HEK293 (cell line): Measurements from ENCODE around the gene STRIP1.

ENCODE experiments used
- CTCF ChIA-PET: fragments of 350-600 bp; formaldehyde crosslinking; extraction: SDS; loops from one replicate; lab custom pipeline; 2021; ENCODE audit warnings: antibody characterized with exemption; lab: Yijun Ruan, JAX
- POLR2A ChIA-PET: fragments of 300-600 bp; formaldehyde crosslinking; extraction: SDS; loops from one replicate; lab custom pipeline; 2020; ENCODE audit warnings: antibody characterized with exemption, inconsistent platforms; lab: Yijun Ruan, JAX
- H3K27ac ChIP-seq: fragments of 200-500 bp; sonication (Bioruptor generic); 2 replicates; pipeline ENCODE4 v1.5.1; 2014; ENCODE audit warnings: low read depth, low read length, control low read depth, inconsistent platforms; ENCODE audit errors: extremely low read depth
- H3K36me3 ChIP-seq, 2 experiments: fragments of 200-500 bp in 1 of 2; sonication (Bioruptor generic) in 1 of 2; 1 replicate in 1 of 2; 2 replicates in 1 of 2; pipeline ENCODE4 v1.5.1; 2014 to 2017; ENCODE audit warnings: inconsistent platforms in 2 of 2, low read length in 2 of 2; ENCODE audit not compliant: control insufficient read depth in 2 of 2, insufficient read depth in 1 of 2
- H3K4me1 ChIP-seq: fragments of 200-500 bp; sonication (Bioruptor generic); 2 replicates; pipeline ENCODE4 v1.5.1; 2014; ENCODE audit warnings: mild to moderate bottlenecking, low read length, inconsistent platforms; ENCODE audit not compliant: control insufficient read depth, insufficient read depth
- H3K4me3 ChIP-seq: 2 replicates; pipeline ENCODE4 v1.5.1; 2011; ENCODE audit warnings: low read depth, mild to moderate bottlenecking, control low read depth, low read length, moderate library complexity
- H3K9me3 ChIP-seq: fragments of 200-500 bp; sonication (Bioruptor generic); 2 replicates; pipeline ENCODE4 v1.5.1; 2014; ENCODE audit warnings: low read depth, low read length, inconsistent platforms; ENCODE audit not compliant: control insufficient read depth, insufficient read depth
- GLIS1 ChIP-seq: fragments of 450-650 bp; formaldehyde crosslinking; IDR thresholded peaks from 2 replicates; pipeline ENCODE4 v1.5.1; 2016; ENCODE audit warnings: missing biosample characterization, missing genetic modification characterization
- IKZF3 ChIP-seq: fragments of 450-650 bp; IDR thresholded peaks from 2 replicates; pipeline ENCODE4 v1.5.0; 2018; ENCODE audit warnings: missing biosample characterization, mild to moderate bottlenecking, missing genetic modification characterization, moderate library complexity
- ZBTB11 ChIP-seq: fragments of 450-650 bp; formaldehyde crosslinking; conservative IDR thresholded peaks from 2 replicates; pipeline ENCODE4 v1.5.1; 2016; ENCODE audit warnings: low read depth, missing biosample characterization, missing genetic modification characterization
- ZBTB44 ChIP-seq: fragments of 450-650 bp; IDR thresholded peaks from 2 replicates; pipeline ENCODE4 v1.5.1; 2018; ENCODE audit warnings: missing biosample characterization, mild to moderate bottlenecking, missing genetic modification characterization
- ZFP3 ChIP-seq: fragments of 450-650 bp; formaldehyde crosslinking; IDR thresholded peaks from 2 replicates; pipeline ENCODE4 v1.5.1; 2016; ENCODE audit warnings: low read depth, missing biosample characterization, missing genetic modification characterization
- ZNF132 ChIP-seq: fragments of 450-650 bp; formaldehyde crosslinking; IDR thresholded peaks from 2 replicates; pipeline ENCODE4 v1.5.1; 2017; ENCODE audit warnings: missing biosample characterization, missing genetic modification characterization, borderline replicate concordance
- ZNF133 ChIP-seq: fragments of 450-650 bp; formaldehyde crosslinking; IDR thresholded peaks from 2 replicates; pipeline ENCODE4 v1.5.1; 2016; ENCODE audit warnings: missing biosample characterization, missing genetic modification characterization
- ZNF146 ChIP-seq: fragments of 450-650 bp; formaldehyde crosslinking; IDR thresholded peaks from 2 replicates; pipeline ENCODE4 v1.5.1; 2016; ENCODE audit warnings: missing biosample characterization, missing genetic modification characterization
- ZNF16 ChIP-seq: fragments of 450-650 bp; formaldehyde crosslinking; IDR thresholded peaks from 2 replicates; pipeline ENCODE4 v1.5.1; 2016; ENCODE audit warnings: low read depth, missing biosample characterization, missing genetic modification characterization
- ZNF23 ChIP-seq: fragments of 450-650 bp; formaldehyde crosslinking; IDR thresholded peaks from 2 replicates; pipeline ENCODE4 v1.5.1; 2016; ENCODE audit warnings: missing biosample characterization, missing genetic modification characterization, borderline replicate concordance
- ZNF513 ChIP-seq: fragments of 450-650 bp; IDR thresholded peaks from 2 replicates; pipeline ENCODE4 v1.5.1; 2018; ENCODE audit warnings: missing biosample characterization, missing genetic modification characterization
- ZNF621 ChIP-seq: fragments of 450-650 bp; formaldehyde crosslinking; IDR thresholded peaks from 2 replicates; pipeline ENCODE4 v1.5.1; 2017; ENCODE audit warnings: missing biosample characterization, missing genetic modification characterization
- ZNF645 ChIP-seq: fragments of 450-650 bp; formaldehyde crosslinking; IDR thresholded peaks from 2 replicates; pipeline ENCODE4; 2016; ENCODE audit warnings: missing biosample characterization, missing genetic modification characterization
- ZNF692 ChIP-seq: fragments of 450-650 bp; formaldehyde crosslinking; IDR thresholded peaks from 2 replicates; pipeline ENCODE4 v1.5.1; 2016; ENCODE audit warnings: missing biosample characterization, missing genetic modification characterization
- ZSCAN16 ChIP-seq: fragments of 450-650 bp; formaldehyde crosslinking; IDR thresholded peaks from 2 replicates; pipeline ENCODE4 v1.5.1; 2016; ENCODE audit warnings: missing biosample characterization, missing genetic modification characterization

Gene STRIP1

GRCh38 chr1:110060662-110061060, 26.2 kb downstream of the STRIP1 start:
- POLR2A ChIA-PET = no interaction called here
- TF ChIP-seq GLIS1 (tag by site-specific recombination) (peak; percentile 21; the same call in 1 of the 2 replicates), ZNF146 (tag by site-specific recombination) (no peak)
- Histone ChIP-seq H3K27ac (no peak overlapping the region), H3K4me3 (no peak overlapping the region), H3K9me3 (no peaks in the 10 kb centered on the region), H3K36me3 (peaks cover 0 to 75% of the 10 kb centered on the region in 2 experiments; a peak in 2 of 3 replicates), H3K4me1 (no peaks in the 10 kb centered on the region)
- CTCF ChIA-PET = interaction anchor here (0.6 to 5.5 kb wide), 38 partner anchors 9 to 436 kb away, joined by 3 to 48 read pairs (median 4); partner anchors contain the start of genes ALX3 and STRIP1

GRCh38 chr1:110061341-110061740, 26.9 kb downstream of the STRIP1 start:
- H3K4me3 ChIP-seq = no peak overlapping the region
- H3K9me3 ChIP-seq = no peaks in the 10 kb centered on the region
- ChIA-PET CTCF (interaction anchor here (0.6 to 5.5 kb wide), 4 partner anchors 9 to 427 kb away, joined by 3 to 48 read pairs (median 4); no protein-coding TSS in a partner anchor), POLR2A (no interaction called here)
- H3K27ac ChIP-seq = no peak overlapping the region
- H3K4me1 ChIP-seq = no peaks in the 10 kb centered on the region
- peaks cover 0 to 68% of the 10 kb centered on the region in 2 experiments; a peak in 1 of 3 replicates for H3K36me3 ChIP-seq
- no peak for TF ChIP-seq ZNF692 (tag by site-specific recombination)
- TF ChIP-seq ZNF621 (tag by site-specific recombination) = no peak
- TF ChIP-seq ZNF645 = no peak
- no peak for TF ChIP-seq ZNF132
- TF ChIP-seq ZNF513 (tag by site-specific recombination) = no peak
- no peak for TF ChIP-seq ZSCAN16 (tag by site-specific recombination)
- no peak for TF ChIP-seq ZFP3 (tag by site-specific recombination)
- no peak for TF ChIP-seq ZNF16 (tag by site-specific recombination)
- TF ChIP-seq ZNF23 (tag by site-specific recombination) = no peak
- TF ChIP-seq ZBTB44 = no peak
- no peak for TF ChIP-seq IKZF3 (tag by site-specific recombination)
- TF ChIP-seq ZBTB11 = no peak
- TF ChIP-seq ZNF133 (tag by site-specific recombination) = no peak
